ENCODE data around the gene SMO. TPM values are rescaled to one million over a fixed set of nuclear protein-coding genes. Genes with fewer than 3 reads are reported as not detected.

Gene SMO
- total and polyA plus RNA-seq, 9 of the 15 experiments (the other 6 are each of a cell fraction or from before 2014, with no cell fraction given) = 0.05 to 0.13 (median 0.10) TPM; not detected in 5

DNA sequence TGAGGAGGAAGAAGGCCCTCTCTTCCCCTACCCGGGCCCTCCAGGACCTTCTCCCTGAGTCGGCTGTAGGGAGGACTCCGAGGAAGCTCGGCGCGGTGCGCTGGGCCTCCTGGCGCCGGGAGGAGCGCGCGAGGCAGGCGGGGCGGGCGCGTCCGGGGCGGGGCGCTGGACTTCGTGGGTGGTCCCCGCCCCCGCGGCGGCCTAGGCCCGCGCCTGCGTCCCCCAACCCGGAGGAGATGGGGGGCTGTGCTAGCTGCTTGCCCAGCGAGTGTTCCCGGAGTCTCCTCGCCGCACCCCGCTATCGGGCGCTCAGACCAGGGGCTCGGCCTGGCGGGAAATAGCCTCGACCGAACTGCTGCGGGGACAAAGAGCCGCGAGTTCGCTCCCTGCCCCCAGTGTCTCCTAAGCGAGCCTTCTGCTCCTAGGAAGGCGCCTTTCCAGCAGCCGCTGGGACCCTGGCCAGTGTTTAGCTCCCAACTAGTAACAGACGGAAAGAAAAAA, 19.2 kb upstream of the SMO start (continued):
- TF ChIP-seq, protein P1, sequence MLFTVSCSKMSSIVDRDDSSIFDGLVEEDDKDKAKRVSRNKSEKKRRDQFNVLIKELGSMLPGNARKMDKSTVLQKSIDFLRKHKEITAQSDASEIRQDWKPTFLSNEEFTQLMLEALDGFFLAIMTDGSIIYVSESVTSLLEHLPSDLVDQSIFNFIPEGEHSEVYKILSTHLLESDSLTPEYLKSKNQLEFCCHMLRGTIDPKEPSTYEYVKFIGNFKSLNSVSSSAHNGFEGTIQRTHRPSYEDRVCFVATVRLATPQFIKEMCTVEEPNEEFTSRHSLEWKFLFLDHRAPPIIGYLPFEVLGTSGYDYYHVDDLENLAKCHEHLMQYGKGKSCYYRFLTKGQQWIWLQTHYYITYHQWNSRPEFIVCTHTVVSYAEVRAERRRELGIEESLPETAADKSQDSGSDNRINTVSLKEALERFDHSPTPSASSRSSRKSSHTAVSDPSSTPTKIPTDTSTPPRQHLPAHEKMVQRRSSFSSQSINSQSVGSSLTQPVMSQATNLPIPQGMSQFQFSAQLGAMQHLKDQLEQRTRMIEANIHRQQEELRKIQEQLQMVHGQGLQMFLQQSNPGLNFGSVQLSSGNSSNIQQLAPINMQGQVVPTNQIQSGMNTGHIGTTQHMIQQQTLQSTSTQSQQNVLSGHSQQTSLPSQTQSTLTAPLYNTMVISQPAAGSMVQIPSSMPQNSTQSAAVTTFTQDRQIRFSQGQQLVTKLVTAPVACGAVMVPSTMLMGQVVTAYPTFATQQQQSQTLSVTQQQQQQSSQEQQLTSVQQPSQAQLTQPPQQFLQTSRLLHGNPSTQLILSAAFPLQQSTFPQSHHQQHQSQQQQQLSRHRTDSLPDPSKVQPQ (CRISPR knock-in tag; IDR thresholded peaks at IDR 0.05; ENCODE audit: borderline replicate concordance) = no peak
- TF ChIP-seq, protein P2, sequence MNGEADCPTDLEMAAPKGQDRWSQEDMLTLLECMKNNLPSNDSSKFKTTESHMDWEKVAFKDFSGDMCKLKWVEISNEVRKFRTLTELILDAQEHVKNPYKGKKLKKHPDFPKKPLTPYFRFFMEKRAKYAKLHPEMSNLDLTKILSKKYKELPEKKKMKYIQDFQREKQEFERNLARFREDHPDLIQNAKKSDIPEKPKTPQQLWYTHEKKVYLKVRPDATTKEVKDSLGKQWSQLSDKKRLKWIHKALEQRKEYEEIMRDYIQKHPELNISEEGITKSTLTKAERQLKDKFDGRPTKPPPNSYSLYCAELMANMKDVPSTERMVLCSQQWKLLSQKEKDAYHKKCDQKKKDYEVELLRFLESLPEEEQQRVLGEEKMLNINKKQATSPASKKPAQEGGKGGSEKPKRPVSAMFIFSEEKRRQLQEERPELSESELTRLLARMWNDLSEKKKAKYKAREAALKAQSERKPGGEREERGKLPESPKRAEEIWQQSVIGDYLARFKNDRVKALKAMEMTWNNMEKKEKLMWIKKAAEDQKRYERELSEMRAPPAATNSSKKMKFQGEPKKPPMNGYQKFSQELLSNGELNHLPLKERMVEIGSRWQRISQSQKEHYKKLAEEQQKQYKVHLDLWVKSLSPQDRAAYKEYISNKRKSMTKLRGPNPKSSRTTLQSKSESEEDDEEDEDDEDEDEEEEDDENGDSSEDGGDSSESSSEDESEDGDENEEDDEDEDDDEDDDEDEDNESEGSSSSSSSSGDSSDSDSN (IDR thresholded peaks at IDR 0.05; ENCODE audit: borderline replicate concordance in 1 of 2, low read depth in 2 of 2, low read length in 2 of 2) = peak; percentile 36 to 66; a peak in 2 of 4 replicates
- TF ChIP-seq BHLHE40 (IDR thresholded peaks at IDR 0.05; ENCODE audit: low read length) (no peak), SRSF3 (IDR thresholded peaks at IDR 0.05; ENCODE audit: insufficient read depth, low read length) (no peak), TAF1 (IDR thresholded peaks at IDR 0.05; ENCODE audit: control insufficient read depth, extremely low read depth, insufficient read depth, low read length, severe bottlenecking) (peak; percentile 17), ZNF780A (CRISPR knock-in tag; IDR thresholded peaks at IDR 0.05) (no peak), TBL1XR1 (IDR thresholded peaks at IDR 0.05; ENCODE audit: low read length in 2 of 2) (no peak), POLR2A (conservative IDR thresholded peaks at IDR 0.05) (no peak; the same call in 1 of the 2 replicates), FOXM1 (IDR thresholded peaks at IDR 0.05; ENCODE audit: low read depth) (no peak), FOXM1 (CRISPR knock-in tag; IDR thresholded peaks at IDR 0.05; ENCODE audit: low read depth) (no peak), TCF3 (CRISPR knock-in tag; IDR thresholded peaks at IDR 0.05) (no peak)
- TF ChIP-seq, protein P3, sequence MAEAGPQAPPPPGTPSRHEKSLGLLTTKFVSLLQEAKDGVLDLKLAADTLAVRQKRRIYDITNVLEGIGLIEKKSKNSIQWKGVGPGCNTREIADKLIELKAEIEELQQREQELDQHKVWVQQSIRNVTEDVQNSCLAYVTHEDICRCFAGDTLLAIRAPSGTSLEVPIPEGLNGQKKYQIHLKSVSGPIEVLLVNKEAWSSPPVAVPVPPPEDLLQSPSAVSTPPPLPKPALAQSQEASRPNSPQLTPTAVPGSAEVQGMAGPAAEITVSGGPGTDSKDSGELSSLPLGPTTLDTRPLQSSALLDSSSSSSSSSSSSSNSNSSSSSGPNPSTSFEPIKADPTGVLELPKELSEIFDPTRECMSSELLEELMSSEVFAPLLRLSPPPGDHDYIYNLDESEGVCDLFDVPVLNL (CRISPR knock-in tag; IDR thresholded peaks at IDR 0.05; ENCODE audit: low read depth) = no peak
- TF ChIP-seq, protein P4, sequence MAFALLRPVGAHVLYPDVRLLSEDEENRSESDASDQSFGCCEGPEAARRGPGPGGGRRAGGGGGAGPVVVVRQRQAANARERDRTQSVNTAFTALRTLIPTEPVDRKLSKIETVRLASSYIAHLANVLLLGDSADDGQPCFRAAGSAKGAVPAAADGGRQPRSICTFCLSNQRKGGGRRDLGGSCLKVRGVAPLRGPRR (CRISPR knock-in tag; IDR thresholded peaks at IDR 0.05) = no peak
- TF ChIP-seq, protein P5, sequence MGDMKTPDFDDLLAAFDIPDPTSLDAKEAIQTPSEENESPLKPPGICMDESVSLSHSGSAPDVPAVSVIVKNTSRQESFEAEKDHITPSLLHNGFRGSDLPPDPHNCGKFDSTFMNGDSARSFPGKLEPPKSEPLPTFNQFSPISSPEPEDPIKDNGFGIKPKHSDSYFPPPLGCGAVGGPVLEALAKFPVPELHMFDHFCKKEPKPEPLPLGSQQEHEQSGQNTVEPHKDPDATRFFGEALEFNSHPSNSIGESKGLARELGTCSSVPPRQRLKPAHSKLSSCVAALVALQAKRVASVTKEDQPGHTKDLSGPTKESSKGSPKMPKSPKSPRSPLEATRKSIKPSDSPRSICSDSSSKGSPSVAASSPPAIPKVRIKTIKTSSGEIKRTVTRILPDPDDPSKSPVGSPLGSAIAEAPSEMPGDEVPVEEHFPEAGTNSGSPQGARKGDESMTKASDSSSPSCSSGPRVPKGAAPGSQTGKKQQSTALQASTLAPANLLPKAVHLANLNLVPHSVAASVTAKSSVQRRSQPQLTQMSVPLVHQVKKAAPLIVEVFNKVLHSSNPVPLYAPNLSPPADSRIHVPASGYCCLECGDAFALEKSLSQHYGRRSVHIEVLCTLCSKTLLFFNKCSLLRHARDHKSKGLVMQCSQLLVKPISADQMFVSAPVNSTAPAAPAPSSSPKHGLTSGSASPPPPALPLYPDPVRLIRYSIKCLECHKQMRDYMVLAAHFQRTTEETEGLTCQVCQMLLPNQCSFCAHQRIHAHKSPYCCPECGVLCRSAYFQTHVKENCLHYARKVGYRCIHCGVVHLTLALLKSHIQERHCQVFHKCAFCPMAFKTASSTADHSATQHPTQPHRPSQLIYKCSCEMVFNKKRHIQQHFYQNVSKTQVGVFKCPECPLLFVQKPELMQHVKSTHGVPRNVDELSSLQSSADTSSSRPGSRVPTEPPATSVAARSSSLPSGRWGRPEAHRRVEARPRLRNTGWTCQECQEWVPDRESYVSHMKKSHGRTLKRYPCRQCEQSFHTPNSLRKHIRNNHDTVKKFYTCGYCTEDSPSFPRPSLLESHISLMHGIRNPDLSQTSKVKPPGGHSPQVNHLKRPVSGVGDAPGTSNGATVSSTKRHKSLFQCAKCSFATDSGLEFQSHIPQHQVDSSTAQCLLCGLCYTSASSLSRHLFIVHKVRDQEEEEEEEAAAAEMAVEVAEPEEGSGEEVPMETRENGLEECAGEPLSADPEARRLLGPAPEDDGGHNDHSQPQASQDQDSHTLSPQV (IDR thresholded peaks at IDR 0.05) = 0 out of 2 replicates have a peak, but pooled peaks have one; percentile 39

Data from K562 (cell line).